Fibroblast of lung (primary cell): ENCODE results near the gene IBSP. TPM values are rescaled to one million over a fixed set of nuclear protein-coding genes. Genes with fewer than 3 reads are reported as not detected.

Experiments used
- DNase-seq, 2 donors: peaks; one replicate each; pipeline versions ENCODE4 v3.0.0 to v3.0.0-alpha.2; 2010; ENCODE audit warnings: low read depth in 2 of 2
- H2AFZ ChIP-seq: 2 replicates; pipeline ENCODE4 v1.5.1; 2012; ENCODE audit warnings: low read length, control low read depth, inconsistent platforms
- H3K27ac ChIP-seq: 2 replicates; pipeline ENCODE4 v1.5.1; 2011; ENCODE audit warnings: low read length, control low read depth; ENCODE audit not compliant: insufficient read depth
- H3K27me3 ChIP-seq: 2 replicates; pipeline ENCODE4 v1.5.1; 2011; ENCODE audit warnings: mild to moderate bottlenecking, low read length; ENCODE audit not compliant: control insufficient read depth, insufficient read depth
- H3K36me3 ChIP-seq: 2 replicates; pipeline ENCODE4 v1.5.1; 2011; ENCODE audit warnings: low read length; ENCODE audit not compliant: control insufficient read depth, insufficient read depth
- H3K4me1 ChIP-seq: 2 replicates; pipeline ENCODE4 v1.5.1; 2011; ENCODE audit warnings: low read length; ENCODE audit not compliant: control insufficient read depth, insufficient read depth; ENCODE audit errors: extremely low read depth
- H3K4me2 ChIP-seq: 2 replicates; pipeline ENCODE4 v1.5.1; 2011; ENCODE audit warnings: low read length, control low read depth; ENCODE audit not compliant: insufficient read depth; ENCODE audit errors: extremely low read depth
- H3K4me3 ChIP-seq, 4 experiments: fragments of 200-600 bp in 1 of 4; sonication (generic) in 1 of 4; replicated peaks in 1 of 4; 2 replicates each; pipeline ENCODE4 v1.5.1; 2011 to 2016; ENCODE audit warnings: low read length in 4 of 4, low read depth in 3 of 4, mild to moderate bottlenecking in 3 of 4, control low read depth in 2 of 4, inconsistent platforms in 1 of 4, mixed read lengths in 1 of 4; ENCODE audit not compliant: insufficient read depth in 1 of 4; ENCODE audit errors: control extremely low read depth in 1 of 4
- H3K79me2 ChIP-seq: 2 replicates; pipeline ENCODE4 v1.5.1; 2012; ENCODE audit warnings: mild to moderate bottlenecking, low read length, inconsistent platforms; ENCODE audit not compliant: control insufficient read depth, insufficient read depth
- H3K9ac ChIP-seq: 2 replicates; pipeline ENCODE4 v1.5.1; 2011; ENCODE audit warnings: mild to moderate bottlenecking, low read length, control low read depth; ENCODE audit not compliant: insufficient read depth
- H3K9me3 ChIP-seq: 2 replicates; pipeline ENCODE4 v1.5.1; 2012; ENCODE audit warnings: low read depth, low read length; ENCODE audit not compliant: control insufficient read depth, insufficient read depth
- H4K20me1 ChIP-seq: 2 replicates; pipeline ENCODE4 v1.5.1; 2011; ENCODE audit warnings: low read length; ENCODE audit not compliant: control insufficient read depth, insufficient read depth; ENCODE audit errors: extremely low read depth
- EZH2 ChIP-seq: IDR thresholded peaks from 2 replicates; pipeline ENCODE4 v1.5.1; 2012; ENCODE audit warnings: low read length, control low read depth, mild to moderate bottlenecking; ENCODE audit errors: missing control alignments
- polyA plus RNA-seq, 2 donors: library from polyadenylated mRNA; depleted of rRNA in 1 of 2; stranded (reverse) in 1 of 2; unstranded in 1 of 2; fragments of >200 nt; gene quantifications; 2 replicates each; pipeline ENCODE4 v1.2.1, GENCODE V29; 2011 to 2012; ENCODE audit warnings: missing spikeins in 1 of 2
- total RNA-seq: library from RNA; depleted of rRNA; stranded (reverse); fragments of >200 nt; gene quantifications from 2 replicates; pipeline ENCODE4 v1.2.1, GENCODE V29; 2014
- TF ChIP-seq, protein P1 (sequence below), 2 donors: IDR thresholded peaks in 1 of 2; conservative IDR thresholded peaks in 1 of 2; 1 replicate in 1 of 2; 2 replicates in 1 of 2; pipeline ENCODE4 v1.5.1; 2011 to 2012; ENCODE audit warnings: low read length in 2 of 2, control low read depth in 1 of 2, inconsistent platforms in 1 of 2, low read depth in 1 of 2, mild to moderate bottlenecking in 1 of 2

Gene IBSP
- total and polyA plus RNA-seq, 2 donors (not counting 1 experiment from before 2014, with no cell fraction given), result not detected

DNA sequence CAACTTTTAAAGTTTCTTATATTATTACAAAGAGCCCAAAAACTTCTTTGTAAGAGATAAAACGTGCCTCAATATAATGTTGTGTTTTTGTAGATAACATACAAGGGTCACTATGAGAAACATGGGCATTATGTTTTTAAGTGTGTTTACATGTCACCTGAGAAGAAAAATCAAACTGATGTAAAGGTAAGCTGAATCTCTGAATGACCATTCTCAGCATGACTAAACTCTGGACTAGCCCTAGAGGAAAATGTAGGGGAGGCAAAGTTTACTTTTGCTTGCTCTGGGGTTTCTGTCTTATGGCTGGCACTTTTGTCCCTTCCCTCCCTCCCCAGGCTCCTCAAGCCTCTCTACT, 40.2 kb downstream of the IBSP start:
- DNase-seq, result no peak
- H2AFZ ChIP-seq, result no peak overlapping the region
- H3K9ac ChIP-seq, result no peak overlapping the region
- no peak for TF ChIP-seq EZH2
- TF ChIP-seq, protein P1, sequence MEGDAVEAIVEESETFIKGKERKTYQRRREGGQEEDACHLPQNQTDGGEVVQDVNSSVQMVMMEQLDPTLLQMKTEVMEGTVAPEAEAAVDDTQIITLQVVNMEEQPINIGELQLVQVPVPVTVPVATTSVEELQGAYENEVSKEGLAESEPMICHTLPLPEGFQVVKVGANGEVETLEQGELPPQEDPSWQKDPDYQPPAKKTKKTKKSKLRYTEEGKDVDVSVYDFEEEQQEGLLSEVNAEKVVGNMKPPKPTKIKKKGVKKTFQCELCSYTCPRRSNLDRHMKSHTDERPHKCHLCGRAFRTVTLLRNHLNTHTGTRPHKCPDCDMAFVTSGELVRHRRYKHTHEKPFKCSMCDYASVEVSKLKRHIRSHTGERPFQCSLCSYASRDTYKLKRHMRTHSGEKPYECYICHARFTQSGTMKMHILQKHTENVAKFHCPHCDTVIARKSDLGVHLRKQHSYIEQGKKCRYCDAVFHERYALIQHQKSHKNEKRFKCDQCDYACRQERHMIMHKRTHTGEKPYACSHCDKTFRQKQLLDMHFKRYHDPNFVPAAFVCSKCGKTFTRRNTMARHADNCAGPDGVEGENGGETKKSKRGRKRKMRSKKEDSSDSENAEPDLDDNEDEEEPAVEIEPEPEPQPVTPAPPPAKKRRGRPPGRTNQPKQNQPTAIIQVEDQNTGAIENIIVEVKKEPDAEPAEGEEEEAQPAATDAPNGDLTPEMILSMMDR (conservative IDR thresholded peaks at IDR 0.05 in 1 of 2, IDR thresholded peaks at IDR 0.05 in 1 of 2; ENCODE audit: low read depth in 1 of 2, low read length in 2 of 2), result no peak
- no peaks in the 10 kb centered on the region for H3K9me3 ChIP-seq
- H3K4me2 ChIP-seq, result no peak overlapping the region
- H3K79me2 ChIP-seq, result no peaks in the 10 kb centered on the region
- no peaks in the 10 kb centered on the region for H3K36me3 ChIP-seq
- no peaks in the 10 kb centered on the region for H3K27me3 ChIP-seq
- H3K27ac ChIP-seq, result no peak overlapping the region
- no peak overlapping the region for H3K4me3 ChIP-seq
- no peaks in the 10 kb centered on the region for H3K4me1 ChIP-seq
- no peaks in the 10 kb centered on the region for H4K20me1 ChIP-seq

- Histone ChIP-seq H3K9ac (no peak overlapping the region), H3K27me3 (no peaks in the 10 kb centered on the region), H3K4me2 (no peak overlapping the region), H3K9me3 (no peaks in the 10 kb centered on the region), H2AFZ (no peak overlapping the region), H4K20me1 (no peaks in the 10 kb centered on the region), H3K79me2 (no peaks in the 10 kb centered on the region), H3K27ac (no peak overlapping the region), H3K4me1 (no peaks in the 10 kb centered on the region), H3K36me3 (no peaks in the 10 kb centered on the region), H3K4me3 (no peak overlapping the region)
- no peak for TF ChIP-seq EZH2
- TF ChIP-seq, protein P1 (conservative IDR thresholded peaks at IDR 0.05 in 1 of 2, IDR thresholded peaks at IDR 0.05 in 1 of 2; ENCODE audit: low read depth in 1 of 2, low read length in 2 of 2), result no peak
- no peak for DNase-seq
Observed at GRCh38 chr4:87840149-87840548, 40.8 kb downstream of the IBSP start.

DNA sequence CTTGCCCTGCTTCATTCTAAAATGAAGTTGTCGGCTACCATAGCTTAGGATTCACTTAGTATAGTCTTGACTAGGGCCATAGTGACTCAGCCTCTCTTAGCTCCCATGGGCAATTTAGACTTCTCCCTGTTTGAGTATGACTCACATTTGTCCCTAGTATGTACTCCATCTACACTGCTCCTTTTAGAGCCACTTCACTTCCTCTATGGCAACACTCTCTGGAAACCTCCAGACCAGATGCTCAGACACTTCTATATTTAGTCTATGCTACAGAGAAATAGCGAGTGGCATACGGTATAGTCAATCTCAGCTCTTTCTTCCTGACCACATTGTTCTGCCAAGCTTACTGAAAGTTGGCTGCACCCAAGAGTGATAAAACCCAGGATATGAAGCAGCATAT, 44.6 kb downstream of the IBSP start:
- Histone ChIP-seq H3K4me3 (no peak overlapping the region), H3K79me2 (no peaks in the 10 kb centered on the region), H3K4me1 (no peaks in the 10 kb centered on the region), H4K20me1 (no peaks in the 10 kb centered on the region), H3K9me3 (no peaks in the 10 kb centered on the region), H3K4me2 (no peak overlapping the region), H2AFZ (no peak overlapping the region), H3K9ac (no peak overlapping the region), H3K27me3 (no peaks in the 10 kb centered on the region), H3K27ac (no peak overlapping the region), H3K36me3 (no peaks in the 10 kb centered on the region)
- DNase-seq, result peak; percentile 78 to 91
- TF ChIP-seq, protein P1 (conservative IDR thresholded peaks at IDR 0.05 in 1 of 2, IDR thresholded peaks at IDR 0.05 in 1 of 2; ENCODE audit: low read depth in 1 of 2, low read length in 2 of 2), result no peak
- no peak for TF ChIP-seq EZH2
